Activated B cell treated with CpG ODN at 0.5 μM for 24 hours (primary cell): ENCODE data around the gene BMP8A. TPM values are rescaled to one million over a fixed set of nuclear protein-coding genes. Genes with fewer than 3 reads are reported as not detected.
"Not testable (repeated sequence)": the region's sequence is repeated elsewhere in the genome, so short reads cannot be mapped to it uniquely, and the experiment has no call there.

Experiments used
- ATAC-seq: fragments of 200-7000 bp; cut with Tn5 transposase; one replicate; pipeline ENCODE4 v1.10.0; 2021; ENCODE audit warnings: low read depth, mild to moderate bottlenecking, moderate library complexity
- CTCF ChIA-PET: fragments of 350-600 bp; sonication (Branson Sonifier 250); formaldehyde crosslinking; loops from one replicate; lab custom pipeline; 2021; ENCODE audit warnings: antibody characterized with exemption; lab: Charles Lee
- POLR2A ChIA-PET: fragments of 350-600 bp; sonication (Branson Sonifier 250); formaldehyde crosslinking; loops from one replicate; lab custom pipeline; 2021; ENCODE audit warnings: antibody characterized with exemption; lab: Charles Lee
- DNase-seq: peaks from one replicate; pipeline ENCODE4 v3.0.0; 2022
- H3K27ac Mint-ChIP-seq: one replicate; pipeline ENCODE4 v1.8.0; 2020; ENCODE audit warnings: mixed read lengths
- H3K27me3 Mint-ChIP-seq: one replicate; pipeline ENCODE4 v1.8.0; 2021; ENCODE audit warnings: mixed read lengths
- H3K36me3 Mint-ChIP-seq: one replicate; pipeline ENCODE4 v1.8.0; 2021; ENCODE audit warnings: low read depth, mixed read lengths
- H3K4me1 Mint-ChIP-seq: one replicate; pipeline ENCODE4 v1.8.0; 2021; ENCODE audit warnings: mixed read lengths
- H3K4me3 Mint-ChIP-seq: one replicate; pipeline ENCODE4 v1.8.0; 2020; ENCODE audit warnings: mild to moderate bottlenecking, mixed read lengths
- H3K9me3 Mint-ChIP-seq: one replicate; pipeline ENCODE4 v1.8.0; 2020; ENCODE audit warnings: mixed read lengths
- CTCF ChIP-seq: fragments of 200-600 bp; IDR thresholded peaks from one replicate; pipeline ENCODE4 v1.8.0; 2022; ENCODE audit warnings: antibody characterized with exemption, mild to moderate bottlenecking
- intact Hi-C: fragments of 100-400 bp; cut with micrococcal nuclease; formaldehyde crosslinking; loops from one replicate; pipeline ENCODE4 v1.15.1; 2024
- total RNA-seq: library from RNA; stranded (reverse); gene quantifications from 2 replicates; pipeline ENCODE4 v1.2.3, GENCODE V29; 2022

BMP8A gene
- total RNA-seq, 1 donor from 2014 or later: 0.20 TPM

GRCh38 chr1:39462074-39462473 is 29.4 kb upstream of the BMP8A start:
- H3K4me3 Mint-ChIP-seq: no peak overlapping the region
- no peaks in the 10 kb centered on the region for H3K4me1 Mint-ChIP-seq
- peaks cover 93% of the 10 kb centered on the region for H3K36me3 Mint-ChIP-seq
- ATAC-seq (no peak), DNase-seq (no peak)
- no peak for TF ChIP-seq CTCF
- H3K9me3 Mint-ChIP-seq: no peaks in the 10 kb centered on the region
- POLR2A ChIA-PET: no interaction called here
- intact Hi-C loops: no loop called here
- H3K27ac Mint-ChIP-seq: no peak overlapping the region
- no peaks in the 10 kb centered on the region for H3K27me3 Mint-ChIP-seq
- CTCF ChIA-PET: no interaction called here

GRCh38 chr1:39466413-39467107 is 24.9 kb upstream of the BMP8A start:
- TF ChIP-seq CTCF: no peak
- DNase-seq (no peak), ATAC-seq (no peak)
- Mint-ChIP-seq H3K36me3 (peaks cover 86% of the 10 kb centered on the region), H3K4me1 (no peaks in the 10 kb centered on the region), H3K27ac (no peak overlapping the region), H3K27me3 (no peaks in the 10 kb centered on the region), H3K9me3 (no peaks in the 10 kb centered on the region), H3K4me3 (no peak overlapping the region)
- intact Hi-C loops: no loop called here
- POLR2A ChIA-PET: no interaction called here
- CTCF ChIA-PET: interaction anchor here (1.8 kb wide), 1 partner anchor 72 kb away, joined by 3 read pairs; no protein-coding TSS in a partner anchor

- H3K4me3 Mint-ChIP-seq, DNase-seq, POLR2A ChIA-PET, ATAC-seq, H3K9me3 Mint-ChIP-seq, H3K27ac Mint-ChIP-seq, H3K27me3 Mint-ChIP-seq, intact Hi-C loops, H3K4me1 Mint-ChIP-seq: not testable (repeated sequence)
- peaks cover 86% of the 10 kb centered on the region for H3K36me3 Mint-ChIP-seq
- CTCF ChIA-PET: interaction anchor here (1.8 kb wide), 1 partner anchor 71 kb away, joined by 3 read pairs; no protein-coding TSS in a partner anchor
Observed at GRCh38 chr1:39467108-39467720, 24.2 kb upstream of the BMP8A start.

GRCh38 chr1:39469150-39469549 is 22.3 kb upstream of the BMP8A start:
- no peak overlapping the region for H3K27ac Mint-ChIP-seq
- H3K4me3 Mint-ChIP-seq: no peak overlapping the region
- no peaks in the 10 kb centered on the region for H3K9me3 Mint-ChIP-seq
- TF ChIP-seq CTCF: no peak
- H3K27me3 Mint-ChIP-seq: no peaks in the 10 kb centered on the region
- intact Hi-C loops: no loop called here
- DNase-seq: no peak
- H3K4me1 Mint-ChIP-seq: no peaks in the 10 kb centered on the region
- no peak for ATAC-seq
- H3K36me3 Mint-ChIP-seq: peaks cover 79% of the 10 kb centered on the region
- CTCF ChIA-PET: interaction anchor here (2.5 kb wide), 1 partner anchor 69 kb away, joined by 9 read pairs; no protein-coding TSS in a partner anchor
- POLR2A ChIA-PET: no interaction called here

GRCh38 chr1:39470040-39470439 is 21.4 kb upstream of the BMP8A start:
- Mint-ChIP-seq H3K4me1 (no peaks in the 10 kb centered on the region), H3K4me3 (no peak overlapping the region), H3K27ac (no peak overlapping the region), H3K27me3 (no peaks in the 10 kb centered on the region), H3K36me3 (peaks cover 76% of the 10 kb centered on the region), H3K9me3 (no peaks in the 10 kb centered on the region)
- DNase-seq (no peak), ATAC-seq (no peak)
- intact Hi-C loops: loop anchor here (2.0 kb wide), 1 partner anchor 69 kb away; no protein-coding TSS in a partner anchor
- CTCF ChIA-PET: interaction anchor here (1.4 to 2.5 kb wide), 2 partner anchors 69 to 70 kb away, joined by 4 to 9 read pairs; no protein-coding TSS in a partner anchor
- no peak for TF ChIP-seq CTCF
- POLR2A ChIA-PET: interaction anchor here (0.6 kb wide), 1 partner anchor 410 kb away, joined by 9 read pairs; no protein-coding TSS in a partner anchor
